Measurements from ENCODE around the gene PRMT6.

DNA sequence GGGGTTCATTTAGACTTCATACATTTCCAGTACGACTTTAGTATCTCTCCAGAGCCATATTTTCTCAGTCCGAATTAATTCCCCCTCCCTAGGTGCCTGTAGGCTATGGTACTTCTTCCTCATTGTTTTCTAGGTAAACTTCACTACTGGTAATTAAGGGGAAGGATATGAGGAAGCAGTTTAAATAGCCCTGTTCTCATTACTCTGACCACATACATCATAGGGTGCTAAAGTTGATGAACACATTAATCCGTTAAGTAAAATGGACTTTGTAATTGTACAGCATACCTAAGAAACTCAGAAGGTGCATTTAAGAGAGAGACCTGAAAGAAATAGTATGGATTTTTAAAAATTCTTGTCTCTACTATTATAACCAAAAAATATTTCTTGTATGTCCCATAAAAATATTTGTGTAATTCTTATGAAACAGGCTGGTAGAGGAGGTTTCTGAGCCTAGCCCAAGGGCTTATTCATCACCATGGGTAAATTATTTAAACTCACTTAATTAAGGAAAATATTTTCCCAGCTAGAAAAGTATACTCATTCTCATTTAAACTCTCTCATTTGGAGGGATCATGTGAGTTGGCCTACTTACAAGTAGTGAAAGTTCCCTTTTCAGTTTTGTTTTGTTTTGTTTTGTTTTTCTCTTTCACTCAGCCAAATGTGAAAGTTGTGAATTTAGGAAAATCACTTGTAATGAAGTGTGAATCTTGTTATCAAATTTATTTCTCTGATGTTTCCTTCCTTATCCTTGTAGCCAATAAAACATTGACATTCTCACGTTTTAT, 2.0 kb downstream of the PRMT6 start:
- TF ChIP-seq POLR2A (IDR thresholded peaks at IDR 0.05), result no peak
- no peak for TF ChIP-seq CTCF (IDR thresholded peaks at IDR 0.05)
